HPDE6-E6E7 (cell line): ENCODE measurements around the gene TKT.

Source experiments
- DNase-seq: peaks from one replicate; pipeline ENCODE4 v3.0.0; 2011; ENCODE audit warnings: missing footprints; ENCODE audit errors: extremely low spot score

TKT gene

DNA sequence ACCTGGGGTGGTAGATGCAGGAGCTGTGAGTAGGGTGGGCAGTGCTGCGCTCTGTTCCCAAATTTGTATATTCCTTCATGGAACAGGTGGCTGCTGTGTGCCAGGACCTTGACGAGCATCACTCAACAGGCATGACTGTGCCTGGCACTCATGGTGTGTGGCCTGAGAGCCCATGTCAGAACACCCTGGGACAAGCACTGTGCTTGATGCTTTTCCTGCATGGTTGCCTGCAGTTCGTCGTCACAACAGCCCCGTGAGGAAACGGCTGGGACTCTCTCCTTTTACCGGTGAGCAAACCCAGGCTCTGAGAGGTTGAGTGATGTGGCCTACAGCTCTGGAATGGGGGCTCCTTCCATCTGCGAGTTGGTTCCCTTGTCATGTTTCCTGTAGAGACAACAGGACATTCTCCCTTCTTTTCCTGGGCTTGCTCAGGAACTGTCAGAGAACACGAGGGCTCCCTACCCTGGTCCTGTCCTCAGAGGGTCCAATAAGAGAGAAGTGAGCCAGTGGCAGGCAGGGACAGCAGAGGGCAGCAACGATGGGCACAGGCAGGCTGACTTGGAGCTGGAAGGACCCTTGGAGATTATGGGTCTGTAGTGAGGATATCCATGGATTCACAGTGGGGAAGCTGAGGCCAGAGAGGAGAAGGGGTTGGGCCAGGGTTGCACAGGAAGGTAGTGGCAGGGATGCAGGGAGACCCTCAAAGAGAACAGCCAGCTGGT, 57.4 kb downstream of the TKT start:
- DNase-seq, result no peak

- no peak for DNase-seq
Observed at GRCh38 chr3:53196575-53197407, 59.0 kb downstream of the TKT start.

DNA sequence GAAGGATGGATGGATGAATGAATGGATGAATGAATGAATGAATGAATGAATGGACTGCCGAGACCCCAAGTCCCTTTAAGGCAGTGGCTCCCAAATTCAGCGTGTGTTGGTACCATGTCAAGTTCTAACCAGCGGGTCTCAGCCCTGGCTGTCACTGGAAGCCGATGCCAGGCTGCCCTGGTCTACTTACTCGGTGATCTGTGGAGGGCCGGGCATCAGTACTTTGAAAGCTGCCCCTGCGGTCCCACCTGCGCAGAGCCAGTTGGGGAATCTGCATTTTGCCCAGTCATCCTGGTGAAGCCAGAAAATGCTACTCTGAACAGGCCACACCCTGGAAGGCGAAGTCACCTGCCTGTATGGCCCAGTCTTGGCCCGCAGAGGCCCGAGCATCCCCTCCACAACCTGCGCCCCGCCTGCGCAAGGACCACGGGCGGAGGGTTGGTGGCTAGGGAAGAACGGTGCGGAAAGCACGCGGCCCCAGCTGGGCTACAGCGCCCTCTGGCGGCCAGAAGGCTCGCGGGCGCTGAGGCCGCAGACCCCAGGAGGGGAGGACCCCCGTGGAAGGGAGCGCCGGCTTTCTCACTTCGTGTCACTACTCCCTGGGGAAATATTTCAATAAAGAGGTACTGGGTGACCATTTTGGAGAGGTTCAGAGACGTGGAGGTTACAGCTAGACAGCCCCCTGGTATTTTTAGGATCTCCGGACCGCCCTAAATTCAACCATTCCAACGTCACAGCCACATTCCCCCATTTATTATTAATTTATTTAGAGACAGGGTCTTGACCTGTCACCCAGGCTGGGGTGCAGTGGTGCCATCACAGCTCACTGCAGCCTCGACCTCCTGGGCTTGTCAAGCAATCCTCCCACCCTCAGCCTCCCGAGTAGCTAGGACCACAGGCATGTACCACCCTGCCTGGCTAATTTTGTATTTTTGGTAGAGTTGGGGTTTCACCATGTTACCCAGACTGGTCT, 59.9 kb downstream of the TKT start:
- peak; percentile 16 for DNase-seq

DNA sequence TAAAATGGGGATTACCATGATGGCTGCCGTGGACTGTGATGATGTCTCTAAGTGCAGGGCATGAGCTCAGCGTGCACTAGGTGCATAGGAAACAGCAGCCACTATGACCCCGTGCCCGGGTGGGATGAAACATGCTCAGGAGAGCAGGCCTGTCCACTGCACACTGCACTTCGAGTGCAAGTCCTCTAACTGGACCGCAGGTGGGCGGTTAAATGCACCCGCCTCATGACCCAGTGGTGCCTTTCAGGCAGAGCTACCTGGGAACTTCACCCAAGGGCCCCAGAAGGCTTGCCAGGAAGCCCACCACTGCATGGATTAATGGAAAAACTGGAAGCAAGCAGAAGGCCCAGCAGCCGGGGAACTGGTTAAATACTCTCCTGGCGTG, 60.8 kb downstream of the TKT start:
- no peak for DNase-seq

- DNase-seq, result no peak
Observed at GRCh38 chr3:53194210-53195065, 61.4 kb downstream of the TKT start.

DNA sequence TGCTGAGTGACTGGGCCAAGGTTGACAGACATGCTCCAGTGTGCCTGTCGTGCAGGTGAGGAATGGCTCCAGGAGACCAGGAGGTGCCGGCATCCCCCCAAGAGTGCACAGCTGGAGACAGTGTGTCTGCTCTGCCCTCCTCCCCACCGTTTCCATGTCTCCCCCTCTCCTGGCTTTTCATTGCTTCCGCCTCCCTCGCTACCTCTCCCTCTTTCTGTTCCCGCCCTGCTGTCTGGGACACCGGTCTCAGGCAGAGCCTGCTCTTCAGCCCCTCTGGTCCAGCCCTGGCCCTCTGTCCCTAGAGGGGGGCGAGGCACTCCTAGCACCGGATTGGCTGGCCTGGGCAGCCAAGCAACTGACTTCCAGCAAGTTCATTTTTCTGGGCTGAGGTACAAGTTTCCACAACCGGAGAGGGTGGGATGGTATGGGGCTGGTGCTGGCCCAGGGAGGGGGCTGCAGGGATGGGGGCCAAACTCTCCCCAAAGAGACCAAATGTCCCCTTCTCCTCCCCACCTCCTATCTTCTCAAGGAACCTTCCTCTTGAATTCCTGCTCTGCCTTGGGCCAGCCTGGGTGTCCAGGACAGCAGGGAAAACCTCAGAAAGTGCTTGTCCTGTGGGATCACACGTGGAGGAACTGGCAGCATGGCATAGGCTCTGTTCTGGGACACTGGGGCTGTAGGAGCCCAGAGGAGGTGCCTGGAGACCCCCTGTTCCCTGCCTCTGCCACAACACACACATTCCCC, 62.2 kb downstream of the TKT start:
- no peak for DNase-seq

DNA sequence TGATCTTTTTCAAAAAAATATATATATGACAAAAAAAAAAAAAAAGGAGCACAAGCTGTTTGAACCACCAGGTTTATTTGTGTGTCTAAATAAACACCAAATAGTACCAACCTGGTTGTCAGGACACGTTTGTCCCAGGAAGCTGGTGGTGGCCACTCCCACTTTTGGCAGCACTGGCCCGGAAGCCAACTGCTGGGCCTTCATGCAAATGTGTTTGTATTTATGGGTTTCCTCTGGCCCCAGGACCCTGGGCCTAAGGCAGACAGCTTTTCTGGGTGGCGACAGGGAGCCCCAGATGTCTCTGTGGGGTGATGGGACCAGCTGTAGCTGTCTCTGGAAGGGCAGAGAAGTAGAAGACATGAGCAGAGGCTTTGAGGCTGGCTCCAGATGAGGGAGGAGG, 63.2 kb downstream of the TKT start:
- peak; percentile 4 for DNase-seq

DNA sequence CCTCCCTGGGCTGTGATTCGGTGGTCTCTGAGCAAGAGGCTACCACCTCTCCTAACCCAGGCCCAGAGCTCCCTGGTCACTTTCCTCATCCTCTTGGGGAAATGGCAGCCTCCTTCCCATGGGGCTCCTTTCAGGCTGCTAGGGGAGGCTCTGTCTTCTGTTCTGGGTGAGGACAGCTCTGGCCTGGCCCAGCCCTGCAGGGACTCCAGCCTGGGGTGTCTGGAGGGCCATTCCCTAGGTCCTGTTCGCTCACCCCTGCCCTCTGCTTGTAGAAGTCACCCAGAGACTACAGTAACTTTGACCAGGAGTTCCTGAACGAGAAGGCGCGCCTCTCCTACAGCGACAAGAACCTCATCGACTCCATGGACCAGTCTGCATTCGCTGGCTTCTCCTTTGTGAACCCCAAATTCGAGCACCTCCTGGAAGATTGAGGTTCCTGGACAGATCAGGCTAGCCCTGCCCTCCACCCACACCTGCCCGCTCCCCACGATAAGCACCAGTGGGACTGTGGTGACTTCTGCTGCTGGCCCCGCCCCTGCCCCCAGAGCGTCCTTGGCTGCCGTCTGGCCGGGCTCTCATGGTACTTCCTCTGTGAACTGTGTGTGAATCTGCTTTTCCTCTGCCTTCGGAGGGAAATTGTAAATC, 63.9 kb downstream of the TKT start:
- DNase-seq, result no peak

DNA sequence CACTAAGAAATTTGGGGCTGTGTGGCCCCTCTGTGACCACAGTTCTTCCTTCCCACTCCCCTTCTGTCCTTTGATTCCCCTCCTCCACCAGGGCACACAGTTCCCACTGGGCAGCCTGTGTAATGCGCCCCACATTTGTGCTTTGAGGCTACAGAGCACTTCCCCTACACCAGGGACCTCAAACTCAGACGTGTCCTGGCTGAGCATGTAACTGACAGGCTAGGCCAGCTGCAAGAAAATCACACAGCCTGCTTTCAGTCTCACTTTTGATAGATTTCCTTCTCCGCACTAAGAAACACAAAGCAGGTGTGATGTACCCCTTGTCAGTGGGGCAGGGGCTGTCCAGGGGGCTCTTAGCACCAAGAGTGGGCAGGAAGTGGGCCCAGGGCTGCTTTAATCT, 65.2 kb downstream of the TKT start:
- DNase-seq, result no peak

GRCh38 chr3:53189276-53189675, 66.5 kb downstream of the TKT start:
- no peak for DNase-seq

- DNase-seq, result no peak
Observed at GRCh38 chr3:53188720-53189119, 67.1 kb downstream of the TKT start.

DNA sequence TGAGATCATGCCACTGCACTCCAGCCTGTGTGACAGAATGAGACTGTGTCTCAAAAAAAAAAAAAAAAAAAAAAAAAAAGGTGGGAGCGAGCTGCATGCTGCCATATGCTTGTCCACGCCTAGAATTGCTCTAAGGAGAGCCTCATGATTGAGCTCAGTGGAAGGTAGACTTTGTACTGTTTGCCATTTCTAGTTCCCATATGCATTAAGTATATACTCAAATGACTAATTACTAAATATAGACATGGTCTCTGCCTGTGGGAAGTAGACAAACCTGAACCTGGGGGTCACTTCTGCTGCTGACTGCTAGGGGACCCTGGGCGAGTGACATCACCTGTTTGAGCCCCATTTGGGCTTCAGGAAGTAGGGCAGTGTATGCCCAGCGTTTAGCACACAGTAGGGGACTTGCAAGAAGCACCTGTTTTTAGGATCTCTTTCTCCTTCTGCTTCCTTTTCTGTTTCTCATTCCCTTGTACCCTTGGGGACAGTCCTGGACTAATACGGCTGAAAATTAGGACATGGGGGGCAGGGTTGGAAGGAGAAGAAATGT, 67.6 kb downstream of the TKT start:
- DNase-seq, result no peak

- no peak for DNase-seq
Observed at GRCh38 chr3:53187430-53187829, 68.4 kb downstream of the TKT start.

DNA sequence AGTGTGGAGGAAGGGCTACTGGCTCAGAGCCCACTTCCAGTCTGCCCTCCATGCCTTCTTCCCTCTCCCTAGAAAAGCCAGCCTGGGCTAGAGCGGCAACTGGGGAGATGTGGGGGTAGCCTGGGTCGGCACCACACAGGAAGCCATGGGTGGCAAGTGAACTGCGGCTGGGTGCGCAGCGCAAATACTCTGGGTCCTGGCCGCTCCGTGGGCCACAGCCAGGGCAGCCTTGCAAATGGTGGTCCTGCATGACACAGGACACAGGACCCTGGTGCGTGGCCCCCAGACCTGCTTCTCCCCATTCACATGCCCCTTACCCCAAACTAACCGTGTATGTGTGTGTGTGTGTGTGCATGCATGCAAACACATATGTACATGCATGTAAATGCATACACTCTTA, 69.1 kb downstream of the TKT start:
- DNase-seq, result no peak

- no peak for DNase-seq
Observed at GRCh38 chr3:53185761-53186465, 69.9 kb downstream of the TKT start.

GRCh38 chr3:53184701-53185100, 71.1 kb downstream of the TKT start:
- no peak for DNase-seq

- no peak for DNase-seq
Observed at GRCh38 chr3:53183514-53183913, 72.3 kb downstream of the TKT start.

- no peak for DNase-seq
Observed at GRCh38 chr3:53182764-53183355, 73.0 kb downstream of the TKT start.

GRCh38 chr3:53181528-53181927, 74.3 kb downstream of the TKT start:
- DNase-seq, result no peak
